Type B pancreatic cell (in vitro differentiated cells): Measurements from ENCODE around the gene C1orf74. TPM values are rescaled to one million over a fixed set of nuclear protein-coding genes. Genes with fewer than 3 reads are reported as not detected.

Source experiments
- DNase-seq: peaks from one replicate; pipeline ENCODE4 v3.0.0; 2021; ENCODE audit warnings: mixed read lengths; ENCODE audit not compliant: unreplicated experiment; ENCODE audit errors: extremely low spot score
- H3K27ac Mint-ChIP-seq: 2 replicates; pipeline ENCODE4 v1.8.0; 2021; ENCODE audit warnings: mild to moderate bottlenecking, mixed read lengths
- H3K27me3 Mint-ChIP-seq: 2 replicates; pipeline ENCODE4 v1.8.0; 2021; ENCODE audit warnings: mixed read lengths
- H3K36me3 Mint-ChIP-seq: 2 replicates; pipeline ENCODE4 v1.8.0; 2021; ENCODE audit warnings: mixed read lengths
- H3K4me1 Mint-ChIP-seq: one replicate; pipeline ENCODE4 v1.8.0; 2021; ENCODE audit warnings: mixed read lengths; ENCODE audit not compliant: unreplicated experiment
- H3K4me3 Mint-ChIP-seq: 2 replicates; pipeline ENCODE4 v1.8.0; 2021; ENCODE audit warnings: mild to moderate bottlenecking, mixed read lengths
- H3K9me3 Mint-ChIP-seq: 2 replicates; pipeline ENCODE4 v1.8.0; 2021; ENCODE audit warnings: mixed read lengths
- total RNA-seq: library from RNA; stranded (reverse); gene quantifications from 2 replicates; pipeline ENCODE4 v1.2.1, GENCODE V29; 2021; ENCODE audit warnings: low replicate concordance
- TF ChIP-seq, protein P1 (sequence below): fragments of 200-600 bp; sonication (generic); conservative IDR thresholded peaks from 2 replicates; pipeline ENCODE4 v1.5.0; 2021; ENCODE audit warnings: antibody characterized with exemption, mild to moderate bottlenecking

Gene C1orf74
- total RNA-seq, 1 donor from 2014 or later, result 3.6 TPM

DNA sequence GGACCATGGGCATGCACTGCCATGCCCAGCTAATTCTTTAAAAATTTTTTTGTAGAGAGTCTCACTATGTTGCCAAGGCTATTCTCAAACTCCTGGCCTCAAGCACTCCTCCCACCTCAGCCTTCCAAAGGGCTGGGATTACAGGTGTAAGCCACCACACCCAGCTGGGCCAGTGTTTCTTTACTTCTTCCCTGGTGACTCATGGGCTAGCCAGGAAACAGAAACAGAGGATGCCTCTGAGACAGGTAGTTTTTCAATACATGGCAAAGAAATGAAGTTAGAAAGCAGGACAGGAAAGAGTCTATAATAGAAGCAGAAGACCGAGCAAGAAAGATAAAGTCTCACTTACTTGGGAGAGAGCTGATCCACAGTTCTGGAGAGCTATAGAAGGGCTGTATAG, 7.6 kb upstream of the C1orf74 start:
- Mint-ChIP-seq H3K27me3 (peaks cover 28% of the 10 kb centered on the region), H3K36me3 (peaks cover 50% of the 10 kb centered on the region), H3K4me3 (no peak overlapping the region), H3K9me3 (no peaks in the 10 kb centered on the region), H3K4me1 (peaks cover 8% of the 10 kb centered on the region), H3K27ac (peak overlapping the region; percentile 77)
- TF ChIP-seq, protein P1, sequence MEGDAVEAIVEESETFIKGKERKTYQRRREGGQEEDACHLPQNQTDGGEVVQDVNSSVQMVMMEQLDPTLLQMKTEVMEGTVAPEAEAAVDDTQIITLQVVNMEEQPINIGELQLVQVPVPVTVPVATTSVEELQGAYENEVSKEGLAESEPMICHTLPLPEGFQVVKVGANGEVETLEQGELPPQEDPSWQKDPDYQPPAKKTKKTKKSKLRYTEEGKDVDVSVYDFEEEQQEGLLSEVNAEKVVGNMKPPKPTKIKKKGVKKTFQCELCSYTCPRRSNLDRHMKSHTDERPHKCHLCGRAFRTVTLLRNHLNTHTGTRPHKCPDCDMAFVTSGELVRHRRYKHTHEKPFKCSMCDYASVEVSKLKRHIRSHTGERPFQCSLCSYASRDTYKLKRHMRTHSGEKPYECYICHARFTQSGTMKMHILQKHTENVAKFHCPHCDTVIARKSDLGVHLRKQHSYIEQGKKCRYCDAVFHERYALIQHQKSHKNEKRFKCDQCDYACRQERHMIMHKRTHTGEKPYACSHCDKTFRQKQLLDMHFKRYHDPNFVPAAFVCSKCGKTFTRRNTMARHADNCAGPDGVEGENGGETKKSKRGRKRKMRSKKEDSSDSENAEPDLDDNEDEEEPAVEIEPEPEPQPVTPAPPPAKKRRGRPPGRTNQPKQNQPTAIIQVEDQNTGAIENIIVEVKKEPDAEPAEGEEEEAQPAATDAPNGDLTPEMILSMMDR, result no peak
- no peak for DNase-seq

DNA sequence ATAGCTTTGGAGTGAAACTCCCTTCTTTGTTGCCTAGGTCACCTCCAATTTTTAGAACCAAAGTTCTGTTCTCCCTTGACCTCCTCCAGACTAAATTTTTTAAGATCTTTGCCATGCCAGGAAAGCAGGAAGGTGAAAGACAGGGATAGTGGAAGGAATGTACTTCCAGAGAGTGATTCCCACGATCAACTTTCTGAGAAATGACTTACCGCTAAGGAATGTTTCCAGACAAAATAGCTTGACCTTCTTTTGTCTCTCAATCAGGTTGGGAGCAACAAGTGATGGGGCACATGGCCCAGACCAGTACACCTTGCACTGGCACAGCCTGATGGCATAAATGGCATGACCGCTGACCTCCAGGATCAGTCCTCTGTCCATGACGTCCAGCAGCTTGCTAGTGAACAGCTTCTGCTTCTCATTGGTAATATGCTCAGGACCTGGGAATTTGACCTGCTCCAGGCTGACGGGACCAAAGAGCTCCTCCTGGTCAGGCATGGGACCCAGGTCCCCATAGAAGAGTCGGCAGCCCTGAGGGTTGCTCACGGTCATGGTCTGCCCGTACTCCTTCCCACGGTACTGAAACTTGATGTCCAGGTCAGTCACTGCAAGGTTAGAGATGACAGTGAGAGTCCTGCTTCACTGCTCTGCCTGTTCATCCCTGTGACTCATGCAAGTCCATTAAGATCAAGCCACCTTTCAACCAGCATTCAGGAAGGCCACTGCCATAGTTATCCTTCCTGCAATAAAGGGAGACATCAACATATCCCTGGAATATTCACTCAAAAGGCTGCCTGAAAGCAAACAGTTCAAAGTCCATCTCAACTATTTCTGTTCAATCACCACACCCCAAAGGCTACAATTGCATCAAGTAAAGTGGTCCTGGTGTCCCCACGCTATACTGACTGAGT, 6.2 kb upstream of the C1orf74 start:
- Mint-ChIP-seq H3K36me3 (peaks cover 44% of the 10 kb centered on the region), H3K27me3 (peaks cover 28% of the 10 kb centered on the region), H3K4me3 (peak overlapping the region; percentile 12), H3K9me3 (no peaks in the 10 kb centered on the region), H3K27ac (peak overlapping the region; percentile 66), H3K4me1 (peaks cover 8% of the 10 kb centered on the region)
- DNase-seq, result no peak
- TF ChIP-seq, protein P1, result no peak

DNA sequence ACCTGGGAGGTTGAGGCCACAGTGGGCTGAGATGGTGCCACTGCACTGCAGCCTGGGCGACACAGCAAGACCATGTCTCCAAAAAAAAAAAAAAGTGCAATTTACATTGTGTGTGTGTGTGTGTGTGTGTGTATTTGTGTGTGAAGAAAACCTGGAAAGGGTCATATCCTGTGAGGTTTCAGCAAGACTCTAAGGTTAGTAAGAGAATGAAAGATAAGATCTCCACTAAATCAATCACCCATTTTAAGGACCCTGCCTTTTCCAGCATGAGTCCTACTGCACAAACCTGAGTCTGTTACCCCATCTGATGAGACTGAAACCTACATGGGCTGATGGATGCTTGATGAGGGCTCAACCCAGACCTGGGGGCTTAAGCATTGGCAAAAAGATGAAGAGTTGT, 4.9 kb upstream of the C1orf74 start:
- peaks cover 15% of the 10 kb centered on the region for H3K4me1 Mint-ChIP-seq
- H3K36me3 Mint-ChIP-seq, result peaks cover 50% of the 10 kb centered on the region
- H3K9me3 Mint-ChIP-seq, result no peaks in the 10 kb centered on the region
- peaks cover 27% of the 10 kb centered on the region for H3K27me3 Mint-ChIP-seq
- no peak overlapping the region for H3K27ac Mint-ChIP-seq
- DNase-seq, result no peak
- no peak overlapping the region for H3K4me3 Mint-ChIP-seq
- TF ChIP-seq, protein P1, result no peak

DNA sequence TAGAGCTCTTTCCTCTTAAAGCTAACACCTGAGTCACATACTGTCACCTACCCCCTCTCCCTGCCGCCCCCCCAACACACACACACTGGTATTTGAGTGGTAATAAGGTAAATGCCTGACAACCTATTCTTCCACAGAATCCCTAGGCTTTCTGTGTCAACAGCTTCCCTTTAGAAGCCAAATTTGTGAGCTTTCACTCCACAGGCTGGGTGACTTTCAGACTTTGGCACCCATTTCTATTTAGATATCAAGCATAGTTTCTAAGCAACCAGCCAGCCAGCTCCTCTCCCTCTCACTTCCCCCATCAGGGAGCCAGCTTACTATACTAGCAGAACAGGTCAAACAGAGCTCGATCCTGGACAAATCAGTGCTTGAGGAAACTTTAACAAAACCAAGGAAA, 3.2 kb upstream of the C1orf74 start:
- peaks cover 45% of the 10 kb centered on the region for H3K36me3 Mint-ChIP-seq
- TF ChIP-seq, protein P1, result no peak
- peak overlapping the region; percentile 98 for H3K27ac Mint-ChIP-seq
- peaks cover 28% of the 10 kb centered on the region for H3K27me3 Mint-ChIP-seq
- no peak for DNase-seq
- H3K4me1 Mint-ChIP-seq, result peaks cover 26% of the 10 kb centered on the region
- no peaks in the 10 kb centered on the region for H3K9me3 Mint-ChIP-seq
- H3K4me3 Mint-ChIP-seq, result peak overlapping the region; percentile 50

DNA sequence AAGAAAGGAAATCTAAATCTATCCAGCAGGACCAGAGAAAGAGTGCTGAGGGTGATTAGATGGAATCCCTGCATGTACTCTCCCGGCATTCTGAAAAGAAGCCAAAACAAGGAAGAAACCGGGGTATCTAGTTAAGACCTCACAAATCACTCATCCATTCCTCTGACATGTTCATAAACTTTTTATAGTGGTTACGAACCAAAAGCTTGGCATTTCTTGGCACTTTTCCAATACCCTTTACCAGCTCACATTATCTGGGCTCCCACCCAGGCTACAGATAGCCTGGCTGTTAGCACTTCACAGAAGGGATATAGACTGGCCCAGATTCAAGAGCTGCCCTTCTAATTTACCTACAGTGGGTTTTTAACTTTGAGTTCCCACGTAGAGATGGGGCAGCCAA, 1.8 kb upstream of the C1orf74 start:
- DNase-seq, result no peak
- no peak overlapping the region for H3K4me3 Mint-ChIP-seq
- TF ChIP-seq, protein P1, result no peak
- H3K4me1 Mint-ChIP-seq, result peaks cover 26% of the 10 kb centered on the region
- no peaks in the 10 kb centered on the region for H3K9me3 Mint-ChIP-seq
- peaks cover 21% of the 10 kb centered on the region for H3K27me3 Mint-ChIP-seq
- H3K27ac Mint-ChIP-seq, result peak overlapping the region; percentile 98
- peaks cover 39% of the 10 kb centered on the region for H3K36me3 Mint-ChIP-seq
